ENCODE measurements around the gene RAPGEF5.

Gene RAPGEF5, protein sequence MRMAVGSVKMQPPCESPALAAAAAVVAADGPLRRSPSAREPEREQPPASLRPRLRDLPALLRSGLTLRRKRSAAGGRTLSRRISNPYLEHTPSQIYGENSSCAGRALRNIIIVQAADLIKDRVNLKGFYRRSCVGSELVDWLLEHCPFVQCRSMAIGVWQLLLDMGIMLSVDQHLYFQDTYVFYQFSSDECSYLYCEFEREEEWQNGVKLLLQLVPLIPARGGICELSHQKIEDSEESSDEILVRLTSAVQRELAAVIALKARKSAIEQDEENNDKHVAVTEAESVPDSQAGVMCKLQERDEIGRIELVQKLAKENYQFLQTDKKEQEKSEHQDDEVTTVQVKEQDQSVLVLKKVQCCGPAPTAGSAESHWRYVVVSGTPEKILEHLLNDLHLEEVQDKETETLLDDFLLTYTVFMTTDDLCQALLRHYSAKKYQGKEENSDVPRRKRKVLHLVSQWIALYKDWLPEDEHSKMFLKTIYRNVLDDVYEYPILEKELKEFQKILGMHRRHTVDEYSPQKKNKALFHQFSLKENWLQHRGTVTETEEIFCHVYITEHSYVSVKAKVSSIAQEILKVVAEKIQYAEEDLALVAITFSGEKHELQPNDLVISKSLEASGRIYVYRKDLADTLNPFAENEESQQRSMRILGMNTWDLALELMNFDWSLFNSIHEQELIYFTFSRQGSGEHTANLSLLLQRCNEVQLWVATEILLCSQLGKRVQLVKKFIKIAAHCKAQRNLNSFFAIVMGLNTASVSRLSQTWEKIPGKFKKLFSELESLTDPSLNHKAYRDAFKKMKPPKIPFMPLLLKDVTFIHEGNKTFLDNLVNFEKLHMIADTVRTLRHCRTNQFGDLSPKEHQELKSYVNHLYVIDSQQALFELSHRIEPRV

DNA sequence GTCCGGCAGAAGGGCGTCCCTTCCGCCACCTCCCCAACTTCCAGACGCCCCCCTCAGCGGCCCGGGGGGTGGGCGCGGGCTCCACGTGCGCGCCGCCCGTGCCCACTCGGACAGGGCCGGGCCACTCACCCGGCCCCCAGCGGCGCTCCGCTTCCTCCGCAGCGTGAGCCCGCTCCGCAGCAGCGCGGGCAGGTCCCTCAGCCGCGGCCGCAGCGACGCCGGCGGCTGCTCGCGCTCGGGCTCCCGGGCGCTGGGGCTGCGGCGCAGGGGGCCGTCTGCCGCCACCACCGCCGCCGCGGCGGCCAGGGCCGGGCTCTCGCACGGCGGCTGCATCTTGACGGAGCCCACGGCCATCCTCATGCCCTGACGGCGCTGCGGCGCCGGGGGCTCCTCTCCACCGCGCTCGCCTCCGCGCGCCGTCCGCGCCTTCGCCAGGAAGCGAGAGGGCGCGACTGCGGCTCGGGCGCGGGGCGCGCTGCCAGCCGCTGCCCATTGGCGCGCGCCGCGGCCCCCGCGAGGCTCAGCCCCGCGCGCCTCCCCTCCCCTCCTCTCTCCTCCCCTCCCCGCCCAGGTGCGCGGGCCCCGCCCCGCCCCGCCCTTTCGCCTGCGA lies at the start of gene RAPGEF5:
Gene RAPGEF5 (minus strand): TSS at position 454 of the 610 bp plus-strand sequence. CDS start 94 bp downstream, at position 360.
- DNase-seq (ENCODE audit: low spot score): no peak

DNA sequence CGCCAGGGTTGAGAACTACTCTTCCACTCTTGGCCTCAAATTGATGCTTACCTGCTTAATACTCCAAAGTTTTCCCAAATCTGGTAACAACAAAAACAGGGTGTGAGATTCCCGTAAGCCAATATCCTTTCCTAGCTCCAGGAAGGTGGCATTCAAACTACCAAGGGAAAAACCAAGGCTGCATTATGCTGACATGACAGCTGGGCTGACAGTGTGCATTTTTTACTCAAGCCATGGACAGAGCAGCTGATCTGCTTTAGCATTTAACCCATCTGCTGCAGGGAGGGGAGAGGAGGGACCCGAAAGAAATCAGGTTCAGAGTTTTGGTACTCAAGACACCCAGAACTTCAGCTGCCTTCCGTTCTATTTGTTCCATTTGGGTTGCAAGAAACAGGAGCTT lies 49.8 kb upstream of the RAPGEF5 start:
- DNase-seq (ENCODE audit: low spot score): no peak

GRCh38 chr7:22404421-22405023 lies 47.6 kb upstream of the RAPGEF5 start:
- DNase-seq (ENCODE audit: low spot score): no peak

DNA sequence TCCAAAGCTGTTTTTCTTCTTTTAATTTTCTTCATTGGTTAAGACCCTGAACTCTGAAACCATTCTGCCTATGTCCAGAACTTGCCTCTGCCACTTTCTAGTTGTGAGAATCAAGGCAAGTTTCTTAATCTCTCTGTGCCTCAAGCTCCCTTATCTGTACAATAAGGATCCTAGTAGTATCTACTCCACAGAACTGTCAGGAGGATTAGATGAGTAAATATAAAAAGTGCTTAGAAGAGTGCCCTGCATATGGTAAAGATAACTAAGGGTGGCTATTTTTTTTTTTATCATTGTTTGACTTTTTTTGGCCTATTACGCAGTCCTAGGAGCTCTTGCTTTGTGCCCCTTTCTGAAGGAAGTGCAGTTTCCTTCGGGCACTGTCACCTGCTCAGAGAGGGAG lies 46.4 kb upstream of the RAPGEF5 start:
- no peak for DNase-seq (ENCODE audit: low spot score)

- DNase-seq (ENCODE audit: low spot score): no peak
Observed at GRCh38 chr7:22402250-22402649, 45.3 kb upstream of the RAPGEF5 start.

DNA sequence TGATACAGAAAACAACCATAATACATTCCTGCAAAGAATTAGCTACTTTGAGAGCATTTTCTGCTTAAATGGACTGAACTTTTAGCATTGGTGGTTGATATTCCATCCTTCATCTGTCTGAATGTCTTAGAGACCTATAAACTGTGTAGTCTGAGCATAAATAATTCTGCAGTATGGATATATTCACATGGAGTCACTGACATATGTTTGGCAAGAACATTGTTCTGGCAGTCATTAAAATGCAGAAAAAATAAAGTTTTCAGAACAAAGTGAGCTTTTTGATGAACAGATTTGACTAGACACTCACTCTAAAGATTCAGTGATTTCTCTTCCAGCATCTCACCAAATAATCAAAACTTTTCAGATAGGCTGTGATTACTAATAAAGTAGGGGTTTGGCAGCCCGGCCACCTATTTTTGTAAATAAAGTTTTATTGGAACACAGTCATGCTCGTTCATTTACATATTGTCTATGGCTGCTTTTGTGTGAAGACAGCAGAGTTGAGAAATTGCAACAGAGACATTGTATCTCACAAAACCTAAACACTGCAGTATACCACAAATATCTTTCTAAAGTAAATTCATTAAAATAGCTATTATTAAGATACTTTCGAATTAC lies 44.1 kb upstream of the RAPGEF5 start:
- DNase-seq (ENCODE audit: low spot score): no peak

GRCh38 chr7:22400150-22400814 lies 43.3 kb upstream of the RAPGEF5 start:
- no peak for DNase-seq (ENCODE audit: low spot score)

- no peak for DNase-seq (ENCODE audit: low spot score)
Observed at GRCh38 chr7:22399546-22399945, 42.6 kb upstream of the RAPGEF5 start.

GRCh38 chr7:22399091-22399490 lies 42.1 kb upstream of the RAPGEF5 start:
- DNase-seq (ENCODE audit: low spot score): peak; percentile 54

DNA sequence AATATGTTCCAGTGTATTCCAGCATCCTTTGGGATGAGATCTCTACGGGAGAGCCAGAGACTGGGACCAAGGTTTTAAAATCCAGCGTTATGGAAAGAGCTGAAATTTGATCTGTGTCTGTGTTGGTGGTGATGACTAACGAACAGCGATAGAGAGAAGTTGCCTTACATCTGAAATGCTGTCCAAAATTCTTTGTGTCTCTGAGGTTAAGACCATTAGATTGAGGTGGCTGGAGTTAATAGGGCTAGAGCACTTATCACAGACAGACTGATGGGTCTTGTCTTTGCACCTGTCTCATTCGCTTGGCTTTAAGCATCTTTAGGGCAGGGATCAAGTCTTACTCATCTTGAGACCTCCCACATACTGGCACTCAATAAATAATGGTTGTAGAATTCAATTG lies 41.0 kb upstream of the RAPGEF5 start:
- no peak for DNase-seq (ENCODE audit: low spot score)

- DNase-seq (ENCODE audit: low spot score): no peak
Observed at GRCh38 chr7:22395222-22395621, 38.3 kb upstream of the RAPGEF5 start.

GRCh38 chr7:22394739-22395138 lies 37.8 kb upstream of the RAPGEF5 start:
- DNase-seq (ENCODE audit: low spot score): no peak

- DNase-seq (ENCODE audit: low spot score): no peak
Observed at GRCh38 chr7:22393913-22394729, 37.2 kb upstream of the RAPGEF5 start.

DNA sequence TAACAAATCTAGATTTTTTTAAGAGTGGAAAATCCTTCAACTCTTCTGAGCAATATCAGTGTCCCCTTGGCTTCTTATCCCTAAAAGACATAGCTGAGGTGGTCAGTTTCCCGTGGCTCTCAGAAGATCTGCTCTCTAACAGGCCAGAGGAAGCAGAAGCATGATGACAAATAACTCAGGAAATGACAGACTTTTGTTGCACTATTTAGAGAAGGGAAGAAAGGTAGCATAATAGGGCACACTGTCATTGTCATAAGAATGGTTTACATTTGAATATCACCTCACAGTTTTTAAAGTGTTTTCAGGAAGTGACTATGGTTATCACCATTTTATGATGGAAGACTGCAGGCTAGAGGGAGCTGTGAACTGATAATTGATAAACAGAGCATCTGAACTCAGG lies 33.6 kb upstream of the RAPGEF5 start:
- no peak for DNase-seq (ENCODE audit: low spot score)

DNA sequence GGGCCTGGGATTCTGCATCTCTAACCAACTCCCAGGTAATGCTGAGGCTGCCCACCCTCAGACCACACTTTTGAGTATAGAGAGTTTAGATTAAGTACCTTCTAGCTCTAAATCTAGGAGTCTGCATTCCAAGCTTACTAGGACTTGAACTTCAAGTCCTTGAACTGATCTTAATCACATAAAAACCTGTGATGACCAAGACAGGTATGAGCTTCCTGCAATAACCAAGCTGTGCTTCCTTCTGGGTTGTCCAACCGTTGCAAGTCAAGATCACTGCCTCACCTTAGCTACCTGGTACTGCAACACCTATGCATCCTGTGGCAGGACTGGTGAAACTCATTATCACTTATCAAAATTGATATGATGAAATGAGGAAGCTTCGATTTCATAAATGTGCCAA lies 32.9 kb upstream of the RAPGEF5 start:
- DNase-seq (ENCODE audit: low spot score): no peak

- peak; percentile 64 for DNase-seq (ENCODE audit: low spot score)
Observed at GRCh38 chr7:22387583-22387982, 30.6 kb upstream of the RAPGEF5 start.

- DNase-seq (ENCODE audit: low spot score): no peak
Observed at GRCh38 chr7:22386865-22387264, 29.9 kb upstream of the RAPGEF5 start.

- DNase-seq (ENCODE audit: low spot score): no peak
Observed at GRCh38 chr7:22386206-22386858, 29.4 kb upstream of the RAPGEF5 start.

DNA sequence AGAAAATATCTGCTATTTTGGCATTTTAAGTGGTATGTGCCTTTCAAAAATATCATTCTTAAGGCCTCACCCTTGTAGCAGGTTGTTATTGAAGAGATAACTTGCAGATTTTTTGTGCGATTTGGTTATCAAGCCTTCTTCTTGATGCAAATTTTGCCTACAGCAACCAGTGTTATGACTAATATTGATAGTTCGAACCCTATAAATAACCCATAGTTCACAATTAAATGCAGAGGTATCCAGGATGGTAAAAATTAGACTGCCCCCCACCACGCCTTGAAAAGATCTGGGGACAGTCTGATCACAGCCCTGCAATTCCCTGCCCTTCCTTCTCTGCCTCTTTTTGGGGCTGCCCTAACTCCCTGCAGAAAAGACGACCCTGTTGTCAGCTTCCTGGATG lies 28.4 kb upstream of the RAPGEF5 start:
- DNase-seq (ENCODE audit: low spot score): no peak

DNA sequence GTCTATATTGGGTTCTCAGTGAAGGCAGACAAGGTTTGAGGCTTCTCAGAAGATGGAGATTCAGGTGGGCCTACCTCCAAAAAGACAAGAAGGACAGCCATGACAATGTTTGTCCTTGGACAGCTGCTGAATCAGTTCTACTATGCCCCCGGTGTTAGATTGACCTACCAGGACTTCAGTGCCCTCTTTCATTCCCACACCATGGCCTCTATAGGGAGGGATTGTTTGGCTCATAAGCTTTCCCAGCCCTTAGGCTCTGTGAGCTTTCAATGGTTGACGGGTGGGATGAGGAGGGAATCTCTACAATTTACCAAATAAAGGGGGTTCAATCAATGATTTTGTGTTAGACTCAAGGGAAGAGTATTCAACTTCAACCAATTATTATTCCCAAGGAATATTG lies 23.4 kb upstream of the RAPGEF5 start:
- no peak for DNase-seq (ENCODE audit: low spot score)
